NCI-H446 treated with DMSO at 0.1 percent for 48 hours (cell line): ENCODE data around the gene BTBD16.
A peak's percentile ranks its signal among the peaks of the same experiment; 100 is the strongest.

Source experiments
- DNase-seq: peaks from one replicate; lab custom pipeline; 2025; lab: John Stamatoyannopoulos, UW

Gene BTBD16

GRCh38 chr10:122271076-122271475, at the start of gene BTBD16:
TSS of gene BTBD16 (plus strand) at chr10:122271296. CDS start at chr10:122275082, 3,786 bp downstream.
- no peak for DNase-seq

- no peak for DNase-seq
Observed at GRCh38 chr10:122221958-122222357, 49.1 kb upstream of the BTBD16 start.

- no peak for DNase-seq
Observed at GRCh38 chr10:122222638-122223037, 48.5 kb upstream of the BTBD16 start.

- DNase-seq, result no peak
Observed at GRCh38 chr10:122224159-122224558, 46.9 kb upstream of the BTBD16 start.

GRCh38 chr10:122225330-122225729, 45.8 kb upstream of the BTBD16 start:
- no peak for DNase-seq

GRCh38 chr10:122227754-122228153, 43.3 kb upstream of the BTBD16 start:
- DNase-seq, result no peak

GRCh38 chr10:122229666-122230065, 41.4 kb upstream of the BTBD16 start:
- DNase-seq, result no peak

GRCh38 chr10:122230222-122230621, 40.9 kb upstream of the BTBD16 start:
- DNase-seq, result no peak

- peak; percentile 13 for DNase-seq
Observed at GRCh38 chr10:122232769-122233168, 38.3 kb upstream of the BTBD16 start.

- DNase-seq, result no peak
Observed at GRCh38 chr10:122233857-122234348, 37.2 kb upstream of the BTBD16 start.

GRCh38 chr10:122234416-122234815, 36.7 kb upstream of the BTBD16 start:
- DNase-seq, result no peak

- DNase-seq, result no peak
Observed at GRCh38 chr10:122236690-122237306, 34.3 kb upstream of the BTBD16 start.

GRCh38 chr10:122237331-122237990, 33.6 kb upstream of the BTBD16 start:
- DNase-seq, result no peak

GRCh38 chr10:122239578-122240257, 31.4 kb upstream of the BTBD16 start:
- no peak for DNase-seq

GRCh38 chr10:122240401-122240800, 30.7 kb upstream of the BTBD16 start:
- DNase-seq, result no peak

GRCh38 chr10:122241836-122242235, 29.3 kb upstream of the BTBD16 start:
- no peak for DNase-seq

GRCh38 chr10:122243550-122243949, 27.5 kb upstream of the BTBD16 start:
- DNase-seq, result no peak

- DNase-seq, result no peak
Observed at GRCh38 chr10:122244001-122244975, 26.8 kb upstream of the BTBD16 start.

- no peak for DNase-seq
Observed at GRCh38 chr10:122245136-122245535, 26.0 kb upstream of the BTBD16 start.

GRCh38 chr10:122245897-122246296, 25.2 kb upstream of the BTBD16 start:
- no peak for DNase-seq

GRCh38 chr10:122246830-122247520, 24.1 kb upstream of the BTBD16 start:
- DNase-seq, result no peak
